Measurements from ENCODE around the gene PRG3. TPM values are rescaled to one million over a fixed set of nuclear protein-coding genes. Genes with fewer than 3 reads are reported as not detected.

Gene PRG3
- total RNA-seq, 1 experiment from 2014 or later = not detected

DNA sequence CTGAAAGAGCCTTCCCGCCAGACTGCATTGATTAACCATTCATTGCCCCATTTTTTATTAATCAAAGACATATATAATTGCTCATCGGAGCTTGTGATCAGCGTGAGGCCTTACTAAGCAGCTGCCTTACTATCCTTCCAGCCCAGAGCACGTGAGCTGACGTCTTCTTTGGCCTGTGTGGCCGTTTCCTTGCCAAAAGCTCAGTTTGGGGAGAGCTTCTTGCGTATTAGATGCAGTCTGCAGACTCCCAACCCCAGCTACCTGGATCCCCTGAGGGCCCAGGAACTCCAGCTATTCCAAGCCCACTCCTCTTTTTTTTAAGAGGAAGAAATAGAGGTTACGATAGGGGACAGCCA, 46.8 kb upstream of the PRG3 start:
- Histone ChIP-seq H2AFZ (peak overlapping the region; percentile 75), H3F3A (ENCODE audit: insufficient read depth, low read depth) (peaks cover 47% of the 10 kb centered on the region), H4K20me1 (ENCODE audit: insufficient read depth) (no peaks in the 10 kb centered on the region), H3K27me3 (ENCODE audit: insufficient read depth, low read depth) (no peaks in the 10 kb centered on the region), H3K27ac (peak overlapping the region; percentile 91), H3K36me3 (ENCODE audit: low read depth) (peaks cover 21% of the 10 kb centered on the region), H3K4me2 (peak overlapping the region; percentile 96), H3K9me2 (ENCODE audit: insufficient read depth) (no peaks in the 10 kb centered on the region), H3K4me1 (replicated peaks; ENCODE audit: insufficient read depth) (peaks cover 50% of the 10 kb centered on the region), H3K79me2 (ENCODE audit: low read depth) (peaks cover 39% of the 10 kb centered on the region), H3K4me3 (peak overlapping the region; percentile 73; the same call in 1 of the 2 replicates), H3K9me3 (ENCODE audit: insufficient read depth, low read depth) (no peaks in the 10 kb centered on the region)
- intact Hi-C loops (cut with micrococcal nuclease; ENCODE audit: unreplicated experiment) = loop anchor here (5.0 kb wide), 1 partner anchor 65 kb away; no protein-coding TSS in a partner anchor
- ChIA-PET CTCF (interaction anchor here (0.6 to 1.1 kb wide), 4 partner anchors 51 to 106 kb away, joined by 3 to 5 read pairs (median 4); no protein-coding TSS in a partner anchor), POLR2A (ENCODE audit: unreplicated experiment) (interaction anchor here (0.7 kb wide), 2 partner anchors 967 to 1710 kb away, joined by 6 to 7 read pairs; no protein-coding TSS in a partner anchor)
- BruUV-seq (replicated peaks) = no TSS peak
- no peak for DNase-seq
- no peak for TF ChIP-seq CTCF (conservative IDR thresholded peaks at IDR 0.05)
- no peak for TF ChIP-seq EZH2 (IDR thresholded peaks at IDR 0.05; ENCODE audit: low read depth)

GRCh38 chr11:57426929-57427726, 46.2 kb upstream of the PRG3 start, which contains the start of gene SLC43A3:
Gene SLC43A3 (minus strand): TSS chr11:57427121. CDS start chr11:57426172, 949 bp downstream.
- CTCF ChIA-PET = interaction anchor here (0.6 to 1.1 kb wide), 4 partner anchors 52 to 107 kb away, joined by 3 to 5 read pairs (median 4); no protein-coding TSS in a partner anchor
- DNase-seq = peak; percentile 77 to 93
- intact Hi-C loops (cut with micrococcal nuclease; ENCODE audit: unreplicated experiment) = loop anchor here (5.0 kb wide), 1 partner anchor 65 kb away; no protein-coding TSS in a partner anchor

More at GRCh38 chr11:57426929-57427726, 46.2 kb upstream of the PRG3 start, which contains the start of gene SLC43A3:
- H3K27ac ChIP-seq = peak within 1 kb of the TSS; percentile 91
- peak within 1 kb of the TSS; percentile 75 for H2AFZ ChIP-seq
- TSS peak; percentile 98 for BruUV-seq (replicated peaks)
- no peaks in the 10 kb centered on the region for H3K27me3 ChIP-seq (ENCODE audit: insufficient read depth, low read depth)
- H3K4me2 ChIP-seq = peak within 1 kb of the TSS; percentile 96
- H3K4me3 ChIP-seq = peak within 1 kb of the TSS; percentile 73
- H3K36me3 ChIP-seq (ENCODE audit: low read depth) = peaks cover 22% of the 10 kb centered on the region
- POLR2A ChIA-PET (ENCODE audit: unreplicated experiment) = interaction anchor here (0.6 to 0.7 kb wide), 3 partner anchors 25 to 1711 kb away, joined by 4 to 7 read pairs (median 6); no protein-coding TSS in a partner anchor
- peaks cover 47% of the 10 kb centered on the region for H3F3A ChIP-seq (ENCODE audit: insufficient read depth, low read depth)
- TF ChIP-seq EZH2 (IDR thresholded peaks at IDR 0.05; ENCODE audit: low read depth) (no peak), CTCF (conservative IDR thresholded peaks at IDR 0.05) (no peak)
- no peaks in the 10 kb centered on the region for H3K9me2 ChIP-seq (ENCODE audit: insufficient read depth)
- peaks cover 44% of the 10 kb centered on the region for H3K4me1 ChIP-seq (replicated peaks; ENCODE audit: insufficient read depth)
- H4K20me1 ChIP-seq (ENCODE audit: insufficient read depth) = no peaks in the 10 kb centered on the region
- peaks cover 45% of the 10 kb centered on the region for H3K79me2 ChIP-seq (ENCODE audit: low read depth)
- H3K9me3 ChIP-seq (ENCODE audit: insufficient read depth, low read depth) = no peaks in the 10 kb centered on the region

Measured in PC-9 (cell line).